Measurements from ENCODE around the gene HELB. TPM values are rescaled to one million over a fixed set of nuclear protein-coding genes. Genes with fewer than 3 reads are reported as not detected.

HELB gene
- total and polyA plus RNA-seq, 2 of the 8 experiments (the other 6 are each of a cell fraction or from before 2014, with no cell fraction given): 1.8 to 7.6 TPM

GRCh38 chr12:66304296-66304900 is 2.1 kb downstream of the HELB start:
- no peak overlapping the region for H2BK120ac ChIP-seq (replicated peaks; ENCODE audit: low read depth, low read length)
- no peak overlapping the region for H3K18ac ChIP-seq (ENCODE audit: extremely low read depth, low read length)
- H2BK12ac ChIP-seq (ENCODE audit: low read depth, low read length): no peak overlapping the region
- no peaks in the 10 kb centered on the region for H3K9me3 ChIP-seq (ENCODE audit: insufficient read depth in 2 of 2, low read depth in 1 of 2, low read length in 1 of 2)
- peak overlapping the region in 1 of 2 experiments; percentile 69; a peak in 1 of 4 replicates for H3K4me2 ChIP-seq (ENCODE audit: insufficient read depth in 1 of 2, low read depth in 2 of 2, low read length in 2 of 2)
- H3K23me2 ChIP-seq (ENCODE audit: low read depth, low read length): peaks cover 1% of the 10 kb centered on the region; the same call in 1 of the 2 replicates
- no peak overlapping the region for H3K4me3 ChIP-seq (ENCODE audit: extremely low read depth in 1 of 4, insufficient read depth in 2 of 4, low read depth in 3 of 4, low read length in 4 of 4)
- 82% methylated on average over 6 of the region's 6 CpGs; no CpG with 5 or more reads in 1 of the 2 experiments for WGBS, 2 experiments (ENCODE audit: extremely low coverage in 1 of 2, insufficient coverage in 1 of 2, insufficient read length in 1 of 2, insufficient replicate concordance in 2 of 2, low coverage in 1 of 2, low lambda C conversion rate in 2 of 2, missing lambda C conversion rate in 1 of 2)
- no peak overlapping the region for H2BK15ac ChIP-seq (ENCODE audit: low read length)
- no peaks in the 10 kb centered on the region for H4K20me1 ChIP-seq (replicated peaks in 1 of 2; ENCODE audit: control insufficient read depth in 1 of 2, insufficient read depth in 2 of 2, low read length in 2 of 2)
- no peak overlapping the region for H3K23ac ChIP-seq (ENCODE audit: insufficient read length)
- no peaks in the 10 kb centered on the region for H3K79me1 ChIP-seq (ENCODE audit: low read depth, low read length)
- TF ChIP-seq POU5F1 (IDR thresholded peaks at IDR 0.05; ENCODE audit: low read depth, low read length): no peak
- H2BK5ac ChIP-seq (ENCODE audit: low read depth, low read length): 0 out of 2 replicates have a peak overlapping the region, but pooled peaks have one; percentile 22
- H2AFZ ChIP-seq (ENCODE audit: low read length): no peak overlapping the region
- H3K27ac ChIP-seq (ENCODE audit: low read depth, low read length): no peak overlapping the region
- peaks cover 0 to 3% of the 10 kb centered on the region in 2 experiments; a peak in 1 of 4 replicates for H3K79me2 ChIP-seq (ENCODE audit: control insufficient read depth in 1 of 2, insufficient read depth in 2 of 2, low read length in 2 of 2)
- peaks cover 0 to 9% (median 0%) of the 10 kb centered on the region in 4 experiments; a peak in 3 of 7 replicates for H3K4me1 ChIP-seq (replicated peaks in 1 of 4; ENCODE audit: control insufficient read depth in 3 of 4, insufficient read depth in 4 of 4, low read length in 3 of 4)
- H3K4ac ChIP-seq (replicated peaks; ENCODE audit: insufficient read length, low read depth, low read length): no peak overlapping the region
- POLR2A ChIA-PET (ENCODE audit: partially characterized antibody): no interaction called here
- no peak overlapping the region for H4K5ac ChIP-seq (ENCODE audit: insufficient read length, low read depth, low read length)
- H4K8ac ChIP-seq (ENCODE audit: extremely low read depth, insufficient read depth, low read length): no peak overlapping the region
- H3K27me3 ChIP-seq (replicated peaks in 1 of 4; ENCODE audit: control insufficient read depth in 3 of 4, extremely low read depth in 1 of 4, insufficient read depth in 3 of 4, low read length in 3 of 4): no peaks in the 10 kb centered on the region
- no peak overlapping the region for H4K91ac ChIP-seq (replicated peaks; ENCODE audit: insufficient read length, low read length)
- H3K56ac ChIP-seq (replicated peaks; ENCODE audit: insufficient read length, low read depth, low read length): no peak overlapping the region
- CTCF ChIA-PET (ENCODE audit: partially characterized antibody): interaction anchor here (0.7 to 1.2 kb wide), 2 partner anchors 21 to 25 kb away, joined by 3 read pairs; no protein-coding TSS in a partner anchor
- DNase-seq (ENCODE audit: low read depth in 1 of 2, low spot score in 2 of 2) (no peak), FAIRE-seq (no peak)
- no peak overlapping the region for H3K9ac ChIP-seq (replicated peaks in 1 of 4; ENCODE audit: extremely low read depth in 1 of 4, low read depth in 3 of 4, low read length in 3 of 4)
- H3K14ac ChIP-seq (ENCODE audit: insufficient read length): no peak overlapping the region
- H2AK5ac ChIP-seq (ENCODE audit: low read depth, low read length): no peak overlapping the region
- no peak overlapping the region for H2BK20ac ChIP-seq (ENCODE audit: low read length)
- H3K36me3 ChIP-seq (ENCODE audit: control insufficient read depth in 2 of 4, insufficient read depth in 4 of 4, low read length in 3 of 4): peaks cover 0 to 17% (median 4%) of the 10 kb centered on the region in 4 experiments; a peak in 3 of 8 replicates
